ENCODE data around the gene TMC8. TPM values are rescaled to one million over a fixed set of nuclear protein-coding genes. Genes with fewer than 3 reads are reported as not detected.

Gene TMC8
- total RNA-seq, 1 donor from 2014 or later: 26.6 TPM

GRCh38 chr17:78146471-78146869 is 15.9 kb downstream of the TMC8 start:
- intact Hi-C loops (cut with DNase I): no loop called here
- H3K27ac ChIP-seq: no peak overlapping the region
- no peak overlapping the region for H3K4me3 ChIP-seq
- no peaks in the 10 kb centered on the region for H3K9me3 ChIP-seq
- peaks cover 34% of the 10 kb centered on the region for H3K4me1 ChIP-seq
- ATAC-seq: no peak
- no peak for DNase-seq
- no peaks in the 10 kb centered on the region for H3K36me3 ChIP-seq
- H3K27me3 ChIP-seq: no peaks in the 10 kb centered on the region
- no peak for TF ChIP-seq CTCF (IDR thresholded peaks at IDR 0.05)

- intact Hi-C loops (cut with DNase I): no loop called here
- TF ChIP-seq CTCF (IDR thresholded peaks at IDR 0.05): no peak
- H3K4me1 ChIP-seq: peaks cover 30% of the 10 kb centered on the region
Observed at GRCh38 chr17:78146881-78147280, 16.3 kb downstream of the TMC8 start.

GRCh38 chr17:78147315-78147998 is 16.9 kb downstream of the TMC8 start:
- Histone ChIP-seq H3K4me3 (no peak overlapping the region), H3K27me3 (no peaks in the 10 kb centered on the region), H3K36me3 (no peaks in the 10 kb centered on the region), H3K9me3 (no peaks in the 10 kb centered on the region), H3K27ac (peak overlapping the region; percentile 11), H3K4me1 (peaks cover 30% of the 10 kb centered on the region)
- DNase-seq (peak; percentile 86), ATAC-seq (peak; percentile 10)
- TF ChIP-seq CTCF (IDR thresholded peaks at IDR 0.05): no peak
- intact Hi-C loops (cut with DNase I): no loop called here

More at GRCh38 chr17:78146881-78147280, 16.3 kb downstream of the TMC8 start:
- Histone ChIP-seq H3K9me3 (no peaks in the 10 kb centered on the region), H3K4me3 (no peak overlapping the region), H3K27ac (peak overlapping the region; percentile 11), H3K36me3 (no peaks in the 10 kb centered on the region), H3K27me3 (no peaks in the 10 kb centered on the region)
- no peak for ATAC-seq
- DNase-seq: no peak

- no peaks in the 10 kb centered on the region for H3K9me3 ChIP-seq
Observed at GRCh38 chr17:78148286-78149016, 17.9 kb downstream of the TMC8 start.

GRCh38 chr17:78151514-78152008 is 21.0 kb downstream of the TMC8 start:
- ATAC-seq (peak; percentile 70), DNase-seq (no peak)
- H3K27ac ChIP-seq: no peak overlapping the region

More at GRCh38 chr17:78148286-78149016, 17.9 kb downstream of the TMC8 start:
- DNase-seq (no peak), ATAC-seq (no peak)
- no peaks in the 10 kb centered on the region for H3K36me3 ChIP-seq
- no peak overlapping the region for H3K27ac ChIP-seq
- no peak overlapping the region for H3K4me3 ChIP-seq
- no peak for TF ChIP-seq CTCF (IDR thresholded peaks at IDR 0.05)
- H3K27me3 ChIP-seq: no peaks in the 10 kb centered on the region
- intact Hi-C loops (cut with DNase I): no loop called here
- H3K4me1 ChIP-seq: peaks cover 28% of the 10 kb centered on the region

More at GRCh38 chr17:78151514-78152008, 21.0 kb downstream of the TMC8 start:
- no peak overlapping the region for H3K4me3 ChIP-seq
- no peak for TF ChIP-seq CTCF (IDR thresholded peaks at IDR 0.05)
- no peaks in the 10 kb centered on the region for H3K4me1 ChIP-seq
- no peaks in the 10 kb centered on the region for H3K36me3 ChIP-seq
- H3K9me3 ChIP-seq: no peaks in the 10 kb centered on the region
- intact Hi-C loops (cut with DNase I): no loop called here
- H3K27me3 ChIP-seq: no peaks in the 10 kb centered on the region
